ENCODE results near the gene GPR4. TPM values are rescaled to one million over a fixed set of nuclear protein-coding genes. Genes with fewer than 3 reads are reported as not detected.
A peak's percentile ranks its signal among the peaks of the same experiment; 100 is the strongest.

The GPR4 gene
- total and polyA plus RNA-seq, 2 experiments from 2014 or later = not detected

GRCh38 chr19:45584332-45585157, 17.5 kb downstream of the GPR4 start, which contains the start of gene OPA3:
Gene OPA3, minus strand, starts transcription at chr19:45584802. Its CDS starts 38 bp downstream, at chr19:45584764.
- Histone ChIP-seq H3K9me3 (ENCODE audit: low read depth) (no peaks in the 10 kb centered on the region), H3K4me3 (peak within 1 kb of the TSS; percentile 66), H3K27ac (peak within 1 kb of the TSS; percentile 94), H3K27me3 (no peaks in the 10 kb centered on the region), H3K4me1 (ENCODE audit: low read depth) (peaks cover 3% of the 10 kb centered on the region), H3K36me3 (no peaks in the 10 kb centered on the region)
- DNase-seq (ENCODE audit: low read depth in 1 of 2, low spot score in 1 of 2) = peak; percentile 100
- no peak for TF ChIP-seq CTCF (IDR thresholded peaks at IDR 0.05; ENCODE audit: low read depth, low read length)

GRCh38 chr19:45581576-45581975, 20.4 kb downstream of the GPR4 start:
- Histone ChIP-seq H3K9me3 (ENCODE audit: low read depth) (no peaks in the 10 kb centered on the region), H3K27me3 (no peaks in the 10 kb centered on the region), H3K4me1 (ENCODE audit: low read depth) (peaks cover 10% of the 10 kb centered on the region), H3K4me3 (no peak overlapping the region), H3K36me3 (no peaks in the 10 kb centered on the region), H3K27ac (no peak overlapping the region)
- DNase-seq (ENCODE audit: low read depth in 1 of 2, low spot score in 1 of 2) = no peak
- no peak for TF ChIP-seq CTCF (IDR thresholded peaks at IDR 0.05; ENCODE audit: low read depth, low read length)

GRCh38 chr19:45578861-45579260, 23.2 kb downstream of the GPR4 start:
- Histone ChIP-seq H3K4me1 (ENCODE audit: low read depth) (peaks cover 10% of the 10 kb centered on the region), H3K27me3 (no peaks in the 10 kb centered on the region), H3K27ac (no peak overlapping the region), H3K36me3 (no peaks in the 10 kb centered on the region), H3K9me3 (ENCODE audit: low read depth) (no peaks in the 10 kb centered on the region), H3K4me3 (no peak overlapping the region)
- DNase-seq (ENCODE audit: low read depth in 1 of 2, low spot score in 1 of 2) = no peak
- no peak for TF ChIP-seq CTCF (IDR thresholded peaks at IDR 0.05; ENCODE audit: low read depth, low read length)

- H3K36me3 ChIP-seq = no peaks in the 10 kb centered on the region
- DNase-seq (ENCODE audit: low read depth in 1 of 2, low spot score in 1 of 2) = peak in 1 of 2 donors; percentile 87
Observed at GRCh38 chr19:45577111-45577905, 24.7 kb downstream of the GPR4 start.

More at GRCh38 chr19:45577111-45577905, 24.7 kb downstream of the GPR4 start:
- Histone ChIP-seq H3K4me3 (no peak overlapping the region), H3K4me1 (ENCODE audit: low read depth) (peaks cover 7% of the 10 kb centered on the region), H3K9me3 (ENCODE audit: low read depth) (no peaks in the 10 kb centered on the region), H3K27ac (peak overlapping the region; percentile 66), H3K27me3 (no peaks in the 10 kb centered on the region)
- no peak for TF ChIP-seq CTCF (IDR thresholded peaks at IDR 0.05; ENCODE audit: low read depth, low read length)
